Astrocyte of the spinal cord (primary cell): Measurements from ENCODE around the gene NUDT22.

ENCODE experiments used
- DNase-seq: peaks from one replicate; pipeline ENCODE4 v3.0.0; 2011; ENCODE audit warnings: low read depth, low spot score
- H3K4me3 ChIP-seq: 2 replicates; pipeline ENCODE4 v1.5.1; 2011; ENCODE audit warnings: low read depth, mild to moderate bottlenecking, low read length, moderate library complexity
- in situ Hi-C: cut with HindIII; loops from 2 replicates; pipeline ENCODE4 v1.10.0; 2017; ENCODE audit warnings: low sequenced_read_pairs
- TF ChIP-seq, protein P1 (sequence below): IDR thresholded peaks from 2 replicates; pipeline ENCODE4 v1.5.1; 2012; ENCODE audit warnings: low read depth, mild to moderate bottlenecking, low read length, inconsistent platforms

The NUDT22 gene

DNA sequence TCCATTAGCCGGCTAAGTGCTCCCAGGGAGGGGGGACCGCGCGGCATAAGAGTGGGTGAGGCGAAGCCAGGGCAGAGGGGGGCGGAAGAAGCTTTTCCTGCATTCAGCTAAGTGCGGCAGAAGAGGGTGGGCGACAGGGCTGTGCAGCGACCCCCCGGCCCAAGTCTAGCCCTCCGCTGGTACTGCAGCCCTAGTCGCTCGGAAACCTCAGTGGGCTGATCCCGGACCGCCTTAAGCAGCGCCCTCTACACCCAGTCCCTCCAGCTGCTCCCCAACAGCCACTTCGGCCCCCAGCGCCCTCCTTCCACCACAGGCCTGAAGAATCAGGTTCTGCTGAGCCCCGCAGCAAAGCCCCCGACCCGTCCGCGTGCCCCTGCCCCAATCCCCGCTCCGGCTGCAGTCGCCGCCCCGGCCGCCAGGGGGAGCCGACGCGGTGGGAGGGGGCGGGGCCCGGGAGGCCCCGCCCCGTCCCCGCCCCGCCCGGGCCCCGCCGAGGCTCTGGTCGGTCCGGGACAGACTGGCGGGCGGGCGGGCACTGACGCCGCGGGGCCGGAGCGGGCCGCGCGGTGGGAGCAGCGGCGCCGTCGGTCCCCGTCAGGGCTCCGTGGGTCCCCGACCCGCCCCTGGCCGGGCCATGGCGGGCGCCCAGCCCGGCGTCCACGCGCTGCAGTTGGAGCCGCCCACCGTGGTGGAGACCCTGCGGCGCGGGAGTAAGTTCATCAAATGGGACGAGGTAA is 25.1 kb downstream of the NUDT22 start, which contains the start of gene PLCB3:
Gene PLCB3 (plus strand): TSS at position 515 of the 737 bp plus-strand sequence. CDS start 120 bp downstream, at position 635.
- TF ChIP-seq, protein P1, sequence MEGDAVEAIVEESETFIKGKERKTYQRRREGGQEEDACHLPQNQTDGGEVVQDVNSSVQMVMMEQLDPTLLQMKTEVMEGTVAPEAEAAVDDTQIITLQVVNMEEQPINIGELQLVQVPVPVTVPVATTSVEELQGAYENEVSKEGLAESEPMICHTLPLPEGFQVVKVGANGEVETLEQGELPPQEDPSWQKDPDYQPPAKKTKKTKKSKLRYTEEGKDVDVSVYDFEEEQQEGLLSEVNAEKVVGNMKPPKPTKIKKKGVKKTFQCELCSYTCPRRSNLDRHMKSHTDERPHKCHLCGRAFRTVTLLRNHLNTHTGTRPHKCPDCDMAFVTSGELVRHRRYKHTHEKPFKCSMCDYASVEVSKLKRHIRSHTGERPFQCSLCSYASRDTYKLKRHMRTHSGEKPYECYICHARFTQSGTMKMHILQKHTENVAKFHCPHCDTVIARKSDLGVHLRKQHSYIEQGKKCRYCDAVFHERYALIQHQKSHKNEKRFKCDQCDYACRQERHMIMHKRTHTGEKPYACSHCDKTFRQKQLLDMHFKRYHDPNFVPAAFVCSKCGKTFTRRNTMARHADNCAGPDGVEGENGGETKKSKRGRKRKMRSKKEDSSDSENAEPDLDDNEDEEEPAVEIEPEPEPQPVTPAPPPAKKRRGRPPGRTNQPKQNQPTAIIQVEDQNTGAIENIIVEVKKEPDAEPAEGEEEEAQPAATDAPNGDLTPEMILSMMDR: peak; percentile 63
- H3K4me3 ChIP-seq: peak within 1 kb of the TSS; percentile 63
- in situ Hi-C loops: no loop called here
- no peak for DNase-seq

DNA sequence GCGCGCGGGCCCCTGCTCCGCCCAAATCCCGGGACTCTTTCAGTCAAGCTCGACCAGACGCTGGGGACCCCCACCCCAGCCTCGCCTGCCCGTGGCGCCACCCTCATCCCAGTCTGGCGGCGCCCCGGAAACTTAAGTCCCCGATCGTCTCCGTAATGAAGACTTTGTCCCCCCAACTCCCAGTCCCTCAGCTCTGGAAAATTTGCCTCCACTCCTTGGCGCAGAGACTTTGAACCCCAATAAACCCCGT is 25.6 kb downstream of the NUDT22 start:
- in situ Hi-C loops: no loop called here
- H3K4me3 ChIP-seq: peak overlapping the region; percentile 63
- no peak for DNase-seq
- TF ChIP-seq, protein P1: no peak

DNA sequence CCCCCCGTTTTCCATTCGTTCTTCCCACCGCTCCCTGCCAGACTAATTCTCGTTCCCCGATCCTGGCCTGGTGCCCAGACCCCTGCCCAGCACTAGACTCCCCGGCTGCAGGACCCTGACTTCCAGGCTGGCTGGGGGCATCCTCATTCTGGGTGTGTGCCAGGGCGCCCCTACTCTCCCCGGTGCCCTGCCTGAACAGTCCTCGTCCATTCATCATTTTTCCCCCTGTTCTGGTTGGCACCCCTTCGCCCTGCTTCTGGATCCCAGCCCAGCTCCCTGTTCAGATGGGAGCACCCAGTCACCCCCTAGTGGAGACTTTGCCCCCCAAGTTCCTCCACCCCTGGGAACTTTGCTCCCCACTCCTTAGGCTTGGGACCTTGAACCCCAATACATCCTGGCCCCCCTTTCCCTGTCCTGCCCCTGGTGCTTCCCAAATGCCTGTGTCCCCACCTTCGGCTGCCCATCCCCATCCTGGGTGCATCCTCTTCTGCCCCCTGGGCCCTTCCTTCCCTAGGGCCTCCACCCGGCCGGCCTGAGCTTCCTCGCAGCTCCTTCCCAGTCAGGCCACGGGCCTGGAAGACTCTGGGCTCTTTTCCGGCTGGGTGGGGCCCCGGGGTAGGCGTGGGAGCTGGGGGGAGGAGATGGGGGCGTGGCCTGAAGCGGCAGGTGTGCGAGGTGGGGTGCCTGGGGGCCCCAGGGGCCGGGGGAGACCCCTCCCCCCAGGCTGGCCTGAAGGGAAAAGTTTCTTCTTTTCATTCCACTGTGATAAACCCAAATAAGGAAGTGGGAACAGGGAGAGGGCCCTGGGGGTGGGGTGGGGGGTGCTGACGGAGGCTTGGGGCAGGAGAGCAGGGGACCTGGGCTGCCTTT is 26.2 kb downstream of the NUDT22 start:
- in situ Hi-C loops: no loop called here
- H3K4me3 ChIP-seq: peak overlapping the region; percentile 63
- no peak for DNase-seq
- TF ChIP-seq, protein P1: peak; percentile 45

DNA sequence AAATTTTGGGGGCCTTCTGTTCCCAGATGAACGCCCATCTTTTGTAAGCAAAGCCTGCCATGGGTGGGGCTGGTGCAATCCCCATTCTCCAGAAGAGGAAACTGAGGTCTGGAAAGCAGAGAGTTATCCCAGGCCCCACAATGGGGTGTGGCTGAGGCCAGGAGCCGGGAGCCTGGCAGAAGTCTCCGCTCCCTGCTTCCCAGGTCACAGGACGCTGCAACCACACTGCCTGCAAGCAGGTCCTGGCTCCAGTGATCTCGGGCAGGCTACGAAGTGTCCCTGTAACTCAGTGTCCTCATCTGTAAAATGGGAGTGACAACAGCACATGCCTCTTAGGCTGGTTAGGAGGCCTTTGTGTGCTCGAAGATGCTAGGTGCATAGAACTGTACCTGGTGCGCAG is 27.0 kb downstream of the NUDT22 start:
- TF ChIP-seq, protein P1: no peak
- H3K4me3 ChIP-seq: no peak overlapping the region
- in situ Hi-C loops: no loop called here
- DNase-seq: no peak

DNA sequence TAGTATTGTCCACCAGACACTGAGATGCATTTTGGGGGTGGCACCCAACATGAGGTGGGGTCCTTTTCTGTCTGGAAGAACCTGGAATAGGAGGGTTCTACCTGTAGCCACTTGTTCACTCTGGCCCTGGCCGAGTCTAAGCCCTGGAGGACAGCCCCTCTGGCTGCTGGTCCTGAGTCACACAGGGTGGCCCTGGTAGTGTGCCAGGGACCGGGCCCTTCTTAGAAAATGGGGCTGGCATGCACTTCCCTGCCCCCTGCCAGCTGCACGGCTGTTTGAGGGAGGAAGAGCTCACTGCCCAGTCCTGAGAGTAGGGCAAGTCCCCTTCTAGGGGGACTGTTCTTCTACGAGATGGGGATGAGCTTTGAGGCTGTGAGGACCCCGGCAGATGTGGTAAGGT is 27.4 kb downstream of the NUDT22 start:
- in situ Hi-C loops: no loop called here
- DNase-seq: no peak
- TF ChIP-seq, protein P1: no peak
- H3K4me3 ChIP-seq: no peak overlapping the region

DNA sequence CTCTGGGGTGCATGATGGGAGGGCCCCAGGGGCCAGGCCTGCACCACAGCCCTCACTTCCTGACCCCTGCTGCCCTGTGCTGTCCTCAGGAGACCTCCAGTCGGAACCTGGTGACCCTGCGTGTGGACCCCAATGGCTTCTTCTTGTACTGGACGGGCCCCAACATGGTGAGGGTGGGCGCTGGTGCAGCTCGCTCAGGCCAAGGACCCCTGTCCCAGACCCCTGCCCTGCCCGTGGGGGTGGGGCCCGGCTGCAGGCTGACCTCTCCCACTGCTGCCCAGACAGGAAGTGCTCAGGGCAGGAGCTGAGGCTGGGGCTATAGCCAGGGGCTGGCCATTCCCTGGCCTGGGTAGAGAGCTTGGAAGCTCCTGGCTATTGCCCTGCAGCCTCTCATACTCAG is 28.3 kb downstream of the NUDT22 start:
- no peak for DNase-seq
- in situ Hi-C loops: no loop called here
- no peak overlapping the region for H3K4me3 ChIP-seq
- TF ChIP-seq, protein P1: no peak
